GM18505 (cell line): ENCODE results near the gene VSTM2L.
"Not testable (repeated sequence)": the region's sequence is repeated elsewhere in the genome, so short reads cannot be mapped to it uniquely, and the experiment has no call there.

Experiments used
- ATAC-seq: cut with Tn5 transposase; IDR thresholded peaks from one replicate; pipeline ENCODE4 v1.9.1; 2021; ENCODE audit not compliant: unreplicated experiment
- POLR2A ChIP-seq: IDR thresholded peaks from 4 replicates; pipeline ENCODE4 v1.6.1; 2011; ENCODE audit warnings: borderline replicate concordance; ENCODE audit not compliant: insufficient read depth, insufficient read length; ENCODE audit errors: extremely low read depth

The VSTM2L gene

DNA sequence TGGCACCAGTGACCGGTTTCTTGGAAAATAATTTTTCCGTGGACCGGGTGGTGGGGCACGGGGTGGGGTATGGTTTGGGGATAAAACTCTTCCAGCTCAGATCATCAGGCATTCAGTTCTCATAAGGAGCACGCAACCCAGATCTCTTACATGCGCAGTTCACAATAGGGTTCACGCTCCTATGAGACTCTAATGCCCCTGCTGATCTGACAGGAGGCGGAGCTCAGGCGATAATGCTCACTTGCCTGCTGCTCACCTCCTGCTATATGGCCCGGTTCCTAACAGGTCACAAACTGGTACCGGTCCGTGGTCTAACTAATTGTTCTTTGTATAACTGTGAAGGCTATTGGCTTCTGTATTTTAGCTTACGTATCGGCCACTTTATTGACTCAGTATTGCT is 51.7 kb downstream of the VSTM2L start:
- TF ChIP-seq POLR2A = no peak
- ATAC-seq = no peak

DNA sequence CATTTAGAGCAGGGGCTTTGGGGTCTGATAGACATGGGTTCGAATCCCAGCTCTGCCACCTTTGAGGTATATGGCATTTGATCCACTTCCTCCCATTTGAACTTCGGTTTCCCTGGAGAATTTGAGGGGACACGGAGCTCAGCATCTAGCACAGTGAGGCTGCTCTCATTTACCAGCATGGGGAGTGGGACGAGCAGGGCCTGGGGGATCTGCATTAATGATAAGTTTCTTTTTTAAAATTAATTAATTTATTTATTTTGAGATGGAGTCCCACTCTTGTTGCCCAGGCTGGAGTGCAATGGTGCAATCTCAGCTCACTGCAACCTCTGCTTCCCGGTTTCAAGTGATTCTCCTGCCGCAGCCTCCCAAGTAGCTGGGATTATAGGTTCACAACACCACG is 52.6 kb downstream of the VSTM2L start:
- TF ChIP-seq POLR2A = no peak
- no peak for ATAC-seq

GRCh38 chr20:37956107-37956585 is 53.2 kb downstream of the VSTM2L start:
- TF ChIP-seq POLR2A = no peak
- no peak for ATAC-seq

- no peak for TF ChIP-seq POLR2A
- ATAC-seq = no peak
Measured at GRCh38 chr20:37958856-37959520, 56.1 kb downstream of the VSTM2L start.

DNA sequence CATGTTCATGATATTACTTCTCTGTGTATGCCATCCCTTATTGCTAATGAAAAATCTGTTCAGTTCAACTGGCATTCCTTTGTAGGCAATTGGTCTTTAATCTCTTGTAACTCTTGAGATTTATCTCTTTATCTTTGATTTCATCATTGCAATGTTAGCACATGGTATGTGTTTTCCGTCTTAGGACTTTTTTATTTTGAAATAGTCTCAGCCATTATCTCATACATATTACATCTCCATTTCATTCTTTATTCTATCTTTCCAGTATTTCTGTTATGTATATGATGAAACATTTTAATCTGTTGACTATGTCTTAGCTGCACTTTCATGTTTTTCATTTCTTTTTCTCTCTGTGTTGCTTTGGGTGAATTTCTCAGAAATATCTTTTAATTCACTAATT is 58.1 kb downstream of the VSTM2L start:
- TF ChIP-seq POLR2A = no peak
- no peak for ATAC-seq

GRCh38 chr20:37963483-37963882 is 60.6 kb downstream of the VSTM2L start:
- not testable (repeated sequence) for ATAC-seq

DNA sequence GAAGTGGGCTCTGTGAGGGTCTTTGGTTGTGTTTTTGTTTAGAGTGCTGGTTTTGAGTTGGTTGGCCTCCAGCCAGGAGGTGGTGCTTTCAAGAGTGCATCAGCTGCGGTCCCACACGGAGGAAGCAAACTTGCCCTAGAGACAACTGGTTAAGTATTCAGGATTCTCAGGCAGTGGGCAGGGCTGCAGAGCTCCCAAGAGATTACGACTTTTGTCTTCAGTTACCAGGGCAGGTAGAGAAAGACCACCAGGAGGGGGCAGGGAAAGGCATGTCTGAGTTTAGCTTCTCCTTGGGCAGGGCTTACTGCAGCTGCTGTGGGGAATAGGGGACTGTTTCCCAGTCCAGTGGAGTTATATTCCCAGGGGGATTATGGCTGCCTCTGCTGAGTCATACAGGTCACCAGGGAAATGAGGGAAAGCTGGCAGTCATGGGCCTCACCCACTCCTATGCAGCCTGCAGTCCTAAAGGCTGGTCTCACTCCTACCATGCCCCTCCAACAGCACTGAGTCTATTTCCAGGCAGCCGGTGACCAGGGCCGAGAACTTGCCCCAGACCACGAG is 66.0 kb downstream of the VSTM2L start:
- no peak for ATAC-seq

GRCh38 chr20:37969949-37970855 is 67.3 kb downstream of the VSTM2L start:
- no peak for TF ChIP-seq POLR2A
- no peak for ATAC-seq

More for the DNA sequence above, 66.0 kb downstream of the VSTM2L start:
- no peak for TF ChIP-seq POLR2A

DNA sequence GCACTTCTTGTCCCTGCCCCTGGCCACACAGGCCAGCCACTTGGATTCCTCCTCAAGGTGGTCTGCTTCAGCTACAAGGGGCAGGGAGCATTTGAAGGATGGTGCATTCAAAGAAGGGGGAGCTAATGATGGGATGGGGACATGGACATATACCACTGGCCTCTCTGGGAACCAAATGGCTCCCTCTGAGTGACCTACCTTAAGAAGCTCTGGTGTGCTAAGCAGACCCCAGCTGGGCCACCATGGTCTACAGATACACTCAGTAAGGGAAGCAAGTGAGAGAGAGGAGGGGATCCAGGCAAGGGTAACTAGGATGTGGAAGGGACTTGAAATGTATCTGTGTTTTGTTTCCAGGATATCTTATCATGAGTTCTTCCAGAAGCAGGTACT is 67.9 kb downstream of the VSTM2L start:
- TF ChIP-seq POLR2A = no peak

DNA sequence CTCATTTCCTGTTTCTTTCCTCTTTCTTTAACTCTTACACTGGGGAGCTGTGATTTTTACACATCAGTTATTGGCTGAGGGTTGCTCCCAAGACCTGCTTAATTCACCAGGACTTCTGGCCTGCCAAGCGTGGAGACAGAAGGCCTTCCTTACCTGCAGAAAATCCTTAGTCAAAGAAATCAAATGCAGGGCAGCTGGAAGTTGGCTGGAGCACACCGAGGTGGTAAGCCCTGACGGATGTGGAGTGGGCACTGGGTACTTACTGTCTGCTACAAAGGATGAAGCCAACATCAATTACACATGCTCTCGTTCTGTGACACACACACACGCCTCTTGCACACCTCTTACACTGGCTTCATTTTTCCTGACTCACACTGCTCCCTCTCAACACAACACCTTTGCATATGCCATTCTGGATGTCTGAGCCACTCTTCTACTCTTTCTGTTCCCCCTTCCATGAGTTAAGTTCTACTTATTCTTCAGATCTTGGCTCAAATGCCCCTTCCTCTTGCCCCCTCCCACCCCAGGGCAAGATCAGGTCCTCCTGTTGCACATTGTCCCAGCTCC is 68.7 kb downstream of the VSTM2L start:
- no peak for ATAC-seq
- TF ChIP-seq POLR2A = no peak

More for the DNA sequence above, 67.9 kb downstream of the VSTM2L start:
- no peak for ATAC-seq

DNA sequence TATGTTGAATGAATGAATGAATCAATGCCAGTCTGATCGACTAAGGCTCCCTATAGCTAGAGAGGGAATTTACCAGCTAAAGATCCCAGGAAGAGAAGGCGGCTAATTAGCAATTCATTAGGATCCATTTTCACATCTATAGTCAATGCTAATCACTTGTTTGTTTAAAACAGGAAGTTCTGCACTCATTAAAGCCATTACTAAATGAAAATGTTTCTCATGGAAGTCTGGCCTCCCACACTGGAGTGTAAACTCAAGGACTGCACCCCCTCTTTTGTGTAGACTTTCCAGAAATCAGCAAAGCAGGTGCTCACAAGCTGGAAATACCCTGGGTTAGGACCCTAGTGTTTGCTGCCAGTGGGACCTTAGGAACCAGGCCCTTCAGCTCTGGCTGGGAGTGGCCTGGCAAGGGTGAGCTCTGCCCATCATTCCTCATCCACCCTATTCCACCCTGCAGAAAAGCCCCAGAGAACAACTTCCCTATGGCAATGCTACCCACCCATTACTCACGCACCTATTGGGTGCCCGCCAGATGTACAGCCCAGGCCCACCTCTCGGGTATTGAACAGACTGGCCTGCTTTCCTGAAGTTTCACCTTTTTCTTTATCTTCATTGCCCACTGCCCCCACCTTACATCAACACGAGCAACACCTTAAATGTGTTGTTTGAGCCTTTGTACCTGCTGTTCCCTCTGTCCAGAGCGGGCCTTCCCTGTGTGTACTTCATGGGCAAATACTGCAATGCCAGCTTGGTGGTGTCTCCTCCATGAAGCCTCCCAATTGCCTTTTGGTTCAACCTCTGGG is 69.5 kb downstream of the VSTM2L start:
- ATAC-seq = no peak
- TF ChIP-seq POLR2A = no peak

GRCh38 chr20:37973059-37973910 is 70.4 kb downstream of the VSTM2L start:
- TF ChIP-seq POLR2A = no peak
- no peak for ATAC-seq

DNA sequence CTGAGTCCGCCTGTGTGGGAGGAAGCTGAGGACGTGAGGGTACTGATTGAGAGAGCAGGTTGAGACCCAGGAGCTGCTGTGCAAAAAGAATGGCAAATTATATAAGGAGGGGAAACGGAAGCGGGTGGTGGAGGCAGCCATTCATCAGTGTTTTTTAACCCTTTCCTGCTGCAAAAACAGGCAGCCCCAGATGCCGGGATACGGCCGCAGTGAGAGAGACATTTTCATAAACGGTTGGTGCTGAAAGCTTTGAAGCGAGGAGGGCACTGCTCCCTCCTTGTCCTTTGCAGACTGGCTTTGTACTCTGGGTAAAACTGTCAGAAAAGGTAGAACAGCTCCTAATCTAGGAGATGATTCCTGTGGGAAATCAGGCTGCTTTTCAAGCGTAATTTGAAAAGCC is 74.0 kb downstream of the VSTM2L start:
- TF ChIP-seq POLR2A = no peak
- no peak for ATAC-seq

- no peak for ATAC-seq
Measured at GRCh38 chr20:37977338-37977737, 74.4 kb downstream of the VSTM2L start.

More at GRCh38 chr20:37977338-37977737, 74.4 kb downstream of the VSTM2L start:
- no peak for TF ChIP-seq POLR2A
